Fibroblast of skin of left quadriceps (primary cell): Measurements from ENCODE around the gene ADCYAP1R1.
"Not testable (repeated sequence)": the region's sequence is repeated elsewhere in the genome, so short reads cannot be mapped to it uniquely, and the experiment has no call there.

Experiments
- DNase-seq, 2 experiments: peaks; one replicate each; pipeline ENCODE4 v3.0.0-alpha.2; 2013; ENCODE audit warnings: low read depth in 2 of 2

Gene ADCYAP1R1

GRCh38 chr7:31134246-31135188 lies 82.4 kb downstream of the ADCYAP1R1 start:
- DNase-seq: peak; percentile 35 to 43

GRCh38 chr7:31137234-31137633 lies 85.1 kb downstream of the ADCYAP1R1 start:
- DNase-seq: no peak

DNA sequence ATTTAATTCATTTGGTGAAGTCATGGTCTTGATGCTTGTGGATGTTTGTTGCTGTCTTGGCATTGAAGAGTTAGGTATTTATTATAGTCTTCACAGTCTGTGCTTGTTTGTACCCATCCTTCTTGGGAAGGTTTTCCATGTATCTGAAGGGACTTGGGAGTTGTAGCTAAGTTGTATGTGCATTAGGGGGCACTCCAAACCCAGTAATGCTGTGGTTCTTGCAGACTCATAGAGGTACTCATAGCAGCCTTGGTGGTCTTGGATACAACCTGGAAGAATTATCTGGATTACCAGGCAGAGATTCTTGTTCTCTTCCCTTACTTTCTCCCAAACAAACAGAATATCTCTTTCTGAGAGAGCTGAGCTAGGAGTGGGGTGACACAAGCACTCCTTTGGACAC lies 93.2 kb downstream of the ADCYAP1R1 start:
- no peak for DNase-seq

GRCh38 chr7:31146030-31146429 lies 93.9 kb downstream of the ADCYAP1R1 start:
- no peak for DNase-seq

DNA sequence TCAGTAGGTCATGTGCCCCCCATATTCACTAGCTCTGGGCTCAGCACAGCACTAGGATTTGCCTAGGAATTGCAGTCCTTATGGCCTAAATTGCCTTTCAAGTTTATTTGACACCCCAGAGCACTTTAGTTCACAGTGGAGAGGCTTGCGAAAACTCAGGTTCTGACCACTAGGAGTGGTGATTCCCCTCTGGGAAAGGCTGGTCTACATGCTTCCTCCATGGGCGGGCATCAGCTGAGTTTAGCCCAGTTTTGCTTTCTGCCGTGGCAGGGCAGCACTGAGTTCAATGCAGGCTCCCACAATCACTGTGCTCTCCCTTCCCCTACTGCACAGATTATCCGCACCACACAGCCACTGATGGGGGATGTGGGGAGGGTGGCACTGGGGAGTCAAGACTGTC lies 94.4 kb downstream of the ADCYAP1R1 start:
- no peak for DNase-seq

- no peak for DNase-seq
Observed at GRCh38 chr7:31151849-31152248, 99.7 kb downstream of the ADCYAP1R1 start.

GRCh38 chr7:31153318-31153717 lies 101.2 kb downstream of the ADCYAP1R1 start:
- DNase-seq: not testable (repeated sequence)

DNA sequence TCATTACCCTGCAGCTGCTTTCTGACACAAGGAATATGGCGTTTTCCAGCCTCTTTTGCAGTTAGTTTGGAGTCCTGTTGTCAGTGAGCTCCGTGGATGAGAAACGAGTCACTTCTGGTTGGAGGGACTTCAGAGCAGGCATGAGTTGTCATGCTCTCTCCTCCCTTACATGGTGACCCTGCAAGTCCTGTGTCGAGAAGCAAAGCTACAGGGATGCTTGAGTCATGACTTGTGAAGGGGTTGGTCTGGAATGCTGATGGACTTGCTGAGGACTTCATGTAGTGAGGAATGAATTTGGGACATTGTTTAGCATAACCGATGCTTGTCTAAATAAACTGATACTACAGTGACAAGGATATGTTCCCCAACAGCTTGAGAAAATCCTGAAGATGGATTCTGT lies 108.8 kb downstream of the ADCYAP1R1 start:
- no peak for DNase-seq
